ENCODE measurements around the gene PRPF31.

Gene PRPF31

DNA sequence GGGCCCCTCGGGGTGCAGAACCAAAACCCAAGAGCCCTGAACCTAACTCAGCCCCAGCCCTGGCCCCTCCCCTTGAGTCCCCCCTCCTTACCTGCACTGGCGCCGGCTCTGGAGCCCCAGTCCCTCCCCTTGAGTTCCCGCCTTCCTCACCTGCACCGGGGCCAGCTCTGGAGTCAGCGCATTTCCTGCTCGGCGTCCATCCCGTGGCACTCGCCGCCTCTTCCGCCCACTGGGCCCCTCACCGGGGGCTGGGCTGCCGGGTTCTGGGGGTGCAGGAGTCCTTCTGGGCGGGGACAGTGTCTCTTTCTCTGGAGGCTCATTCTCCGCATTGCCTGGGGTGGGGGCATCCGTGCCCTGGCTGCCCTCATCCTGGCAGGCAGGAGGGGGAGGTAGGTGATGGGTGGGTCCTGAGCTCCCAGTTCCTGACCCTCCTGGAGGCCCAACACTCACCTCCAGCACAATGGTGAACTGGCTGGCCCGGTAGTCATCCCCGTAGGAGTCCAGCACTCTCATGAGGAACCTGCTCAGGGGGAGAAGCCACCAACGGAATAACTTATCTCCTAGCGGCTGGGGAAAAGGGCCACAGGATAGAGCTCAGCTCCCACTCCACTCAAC is 7.6 kb upstream of the PRPF31 start:
- DNase-seq, result no peak

DNA sequence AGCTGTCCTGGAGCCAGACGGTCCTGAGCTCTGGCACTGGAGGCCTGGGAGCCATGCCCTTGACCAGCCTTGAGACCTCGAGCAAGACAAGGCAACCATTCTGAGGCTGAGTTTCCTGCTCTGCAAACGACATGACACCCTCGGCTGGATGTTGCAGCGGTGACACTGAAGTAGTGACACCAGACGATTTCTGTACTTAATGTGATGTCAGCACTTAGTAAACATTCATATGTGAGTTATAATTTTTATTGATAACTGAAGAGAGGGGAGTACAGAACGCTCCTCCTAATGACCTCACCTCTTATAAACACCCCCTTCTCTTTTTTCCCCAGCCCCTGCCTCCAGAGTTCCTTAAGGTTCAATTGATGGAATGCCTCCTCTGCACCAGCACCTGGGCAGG is 7.1 kb upstream of the PRPF31 start:
- DNase-seq, result no peak

DNA sequence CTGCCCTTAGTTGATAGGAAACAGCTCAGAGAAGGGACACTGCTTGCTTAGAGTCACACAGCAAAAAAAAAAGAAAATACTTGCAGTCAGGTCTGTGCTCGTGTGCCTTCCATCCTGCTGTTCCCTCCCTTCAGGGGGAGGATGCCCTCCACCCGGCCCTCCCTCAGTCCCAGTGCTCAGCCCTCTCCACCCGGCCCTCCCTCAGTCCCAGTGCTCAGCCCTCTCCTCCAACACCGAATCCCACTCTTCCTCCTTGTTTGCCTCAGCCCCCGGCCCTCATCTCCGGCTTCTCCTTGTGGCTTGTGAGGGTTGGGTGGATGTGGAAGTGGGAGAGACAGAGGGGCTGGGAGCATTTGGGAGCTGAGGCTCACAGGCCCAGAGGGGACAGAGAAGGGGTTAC is 5.9 kb upstream of the PRPF31 start:
- no peak for DNase-seq

DNA sequence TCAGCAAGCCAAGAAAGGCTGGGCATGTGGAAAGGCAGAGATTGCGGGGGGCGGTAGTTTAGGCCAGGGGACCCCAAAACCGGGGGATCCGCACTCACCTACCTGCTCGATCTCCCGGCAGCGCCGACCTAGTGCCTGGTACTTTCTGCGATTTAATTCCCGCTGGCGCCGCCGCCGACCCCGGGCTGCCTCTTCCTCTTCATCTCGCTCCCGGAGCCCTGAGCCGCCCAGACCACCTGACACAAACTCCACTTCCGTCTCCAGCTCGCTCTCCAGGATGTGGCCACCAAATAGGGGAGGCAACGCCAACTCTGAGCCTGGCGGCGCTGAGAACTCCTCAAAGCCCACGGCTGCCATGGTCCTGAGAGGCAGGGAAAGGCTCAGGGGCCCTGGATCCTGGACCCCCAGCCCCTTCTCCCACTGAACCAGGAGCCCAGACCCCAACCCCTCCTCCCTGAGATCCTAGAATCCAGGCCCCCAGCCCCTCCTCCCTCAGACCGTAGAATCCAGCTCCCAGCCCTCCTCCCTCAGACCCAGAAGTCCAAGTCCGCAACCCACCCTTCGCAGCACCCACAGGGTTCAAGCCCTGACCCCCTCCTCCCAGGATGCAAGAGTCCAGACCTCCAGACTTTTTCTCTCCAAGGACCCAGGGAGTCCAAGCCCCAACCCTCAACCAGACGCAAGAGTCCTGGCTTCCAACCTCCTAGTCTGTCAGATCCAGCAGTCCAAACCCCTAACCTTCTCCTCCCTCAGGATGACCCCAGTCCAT is 1.0 kb upstream of the PRPF31 start:
- DNase-seq, result no peak

DNA sequence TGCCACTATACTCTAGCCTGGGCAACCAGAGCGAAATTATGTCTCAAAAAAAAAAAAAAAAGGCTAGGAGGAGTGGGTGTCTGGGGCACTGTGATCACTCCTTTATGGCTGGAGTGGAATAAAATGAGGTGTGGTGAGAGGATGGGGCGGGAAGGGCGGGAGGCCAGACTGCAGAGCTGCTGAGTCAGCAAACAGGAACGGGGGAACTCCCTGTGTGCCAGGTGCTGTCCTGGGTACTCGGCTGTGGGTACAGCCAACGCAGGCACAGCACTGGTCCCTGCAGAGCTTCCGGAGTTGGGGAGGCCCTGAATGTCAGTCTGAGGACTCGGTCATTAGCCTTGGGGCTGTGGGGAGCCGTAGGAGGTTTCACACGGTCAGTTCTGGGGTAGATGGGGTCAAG is 5.7 kb downstream of the PRPF31 start:
- no peak for DNase-seq

DNA sequence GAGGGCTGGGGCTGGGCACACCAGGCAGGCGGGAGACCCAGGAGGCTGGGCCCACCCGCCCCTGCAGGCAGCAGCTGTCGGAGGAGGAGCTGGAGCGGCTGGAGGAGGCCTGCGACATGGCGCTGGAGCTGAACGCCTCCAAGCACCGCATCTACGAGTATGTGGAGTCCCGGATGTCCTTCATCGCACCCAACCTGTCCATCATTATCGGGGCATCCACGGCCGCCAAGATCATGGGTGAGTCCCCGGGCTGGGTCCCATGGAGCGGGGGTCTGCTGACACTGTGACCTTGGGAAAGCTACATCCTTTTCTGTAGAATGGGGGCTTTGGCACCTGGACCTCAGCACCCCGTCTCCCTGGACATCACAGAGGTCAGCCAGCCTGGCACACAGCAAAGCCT is 8.1 kb downstream of the PRPF31 start:
- no peak for DNase-seq

DNA sequence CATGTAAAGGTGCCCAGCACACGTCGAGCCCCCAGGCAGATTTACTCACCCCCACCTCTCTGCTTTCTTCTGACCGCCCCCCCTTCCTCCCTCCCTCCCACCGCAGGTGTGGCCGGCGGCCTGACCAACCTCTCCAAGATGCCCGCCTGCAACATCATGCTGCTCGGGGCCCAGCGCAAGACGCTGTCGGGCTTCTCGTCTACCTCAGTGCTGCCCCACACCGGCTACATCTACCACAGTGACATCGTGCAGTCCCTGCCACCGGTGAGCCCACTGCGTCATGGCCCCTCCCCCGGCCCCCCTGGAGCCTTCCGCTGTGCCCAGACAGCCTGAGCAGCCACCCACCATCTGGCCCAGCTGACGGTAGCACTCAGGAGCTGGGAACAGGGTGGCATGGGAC is 8.8 kb downstream of the PRPF31 start:
- no peak for DNase-seq

DNA sequence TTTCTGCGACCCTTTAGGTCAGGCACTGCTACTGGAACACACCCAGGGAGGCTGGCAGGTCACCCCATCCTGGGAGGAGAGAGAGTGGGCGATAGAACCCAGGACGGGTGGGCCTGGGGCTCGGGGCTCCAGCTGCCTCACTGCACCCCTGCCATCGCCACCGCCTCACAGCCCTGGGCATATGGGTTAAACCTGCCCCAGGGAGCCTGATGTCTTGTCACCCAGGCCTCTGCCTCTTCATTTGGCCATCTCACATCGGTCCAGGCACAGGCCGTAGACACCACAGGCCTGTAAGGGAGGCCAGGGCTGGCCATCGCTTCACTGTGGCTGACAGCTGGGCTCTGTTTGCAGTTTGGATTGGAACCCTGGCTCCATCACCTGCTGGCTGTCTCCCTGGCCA is 10.2 kb downstream of the PRPF31 start:
- no peak for DNase-seq

DNA sequence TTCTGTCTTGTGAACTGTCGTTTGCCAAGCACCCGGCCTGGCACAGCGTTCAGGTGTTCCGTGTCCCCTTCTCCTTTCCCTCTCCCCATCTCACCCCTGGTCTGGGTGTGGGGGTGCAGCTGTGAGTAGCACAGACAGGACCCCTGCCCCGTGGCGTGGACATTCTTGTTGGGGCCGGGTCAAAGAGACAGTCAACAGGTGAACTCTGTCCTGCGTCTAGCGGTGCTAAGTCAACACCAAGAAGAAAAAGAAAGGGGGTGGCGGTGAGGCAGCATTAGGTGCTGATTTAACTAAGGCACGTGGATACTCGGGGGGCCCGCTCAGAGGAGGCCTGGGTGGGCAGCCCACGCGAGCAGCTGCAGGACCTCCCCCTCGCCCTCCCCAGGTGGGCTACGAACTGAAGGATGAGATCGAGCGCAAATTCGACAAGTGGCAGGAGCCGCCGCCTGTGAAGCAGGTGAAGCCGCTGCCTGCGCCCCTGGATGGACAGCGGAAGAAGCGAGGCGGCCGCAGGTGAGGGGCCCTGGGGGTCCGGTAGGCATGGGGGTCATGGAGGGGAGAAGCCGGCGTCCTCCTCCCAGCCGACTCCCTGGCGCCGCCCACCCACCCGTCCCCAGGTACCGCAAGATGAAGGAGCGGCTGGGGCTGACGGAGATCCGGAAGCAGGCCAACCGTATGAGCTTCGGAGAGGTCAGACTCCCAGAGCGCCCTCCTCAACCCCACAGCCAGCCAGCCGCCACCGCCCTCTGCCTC is 12.3 kb downstream of the PRPF31 start:
- no peak for DNase-seq

DNA sequence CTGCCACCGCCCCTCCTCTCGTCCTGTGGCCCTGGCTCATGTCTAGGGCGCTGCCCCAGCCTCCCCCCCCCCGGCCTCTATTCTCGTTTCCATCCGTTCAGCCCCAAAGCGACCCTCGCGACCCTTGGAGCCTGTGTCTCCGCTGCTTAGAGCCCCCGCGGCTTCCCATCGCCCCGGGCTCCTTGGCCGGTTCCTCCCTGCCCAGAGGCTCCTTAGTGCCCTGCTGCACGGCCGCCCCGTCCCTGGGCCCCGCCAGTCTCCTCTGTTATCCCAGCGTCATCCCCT is 12.8 kb downstream of the PRPF31 start:
- DNase-seq, result no peak

DNA sequence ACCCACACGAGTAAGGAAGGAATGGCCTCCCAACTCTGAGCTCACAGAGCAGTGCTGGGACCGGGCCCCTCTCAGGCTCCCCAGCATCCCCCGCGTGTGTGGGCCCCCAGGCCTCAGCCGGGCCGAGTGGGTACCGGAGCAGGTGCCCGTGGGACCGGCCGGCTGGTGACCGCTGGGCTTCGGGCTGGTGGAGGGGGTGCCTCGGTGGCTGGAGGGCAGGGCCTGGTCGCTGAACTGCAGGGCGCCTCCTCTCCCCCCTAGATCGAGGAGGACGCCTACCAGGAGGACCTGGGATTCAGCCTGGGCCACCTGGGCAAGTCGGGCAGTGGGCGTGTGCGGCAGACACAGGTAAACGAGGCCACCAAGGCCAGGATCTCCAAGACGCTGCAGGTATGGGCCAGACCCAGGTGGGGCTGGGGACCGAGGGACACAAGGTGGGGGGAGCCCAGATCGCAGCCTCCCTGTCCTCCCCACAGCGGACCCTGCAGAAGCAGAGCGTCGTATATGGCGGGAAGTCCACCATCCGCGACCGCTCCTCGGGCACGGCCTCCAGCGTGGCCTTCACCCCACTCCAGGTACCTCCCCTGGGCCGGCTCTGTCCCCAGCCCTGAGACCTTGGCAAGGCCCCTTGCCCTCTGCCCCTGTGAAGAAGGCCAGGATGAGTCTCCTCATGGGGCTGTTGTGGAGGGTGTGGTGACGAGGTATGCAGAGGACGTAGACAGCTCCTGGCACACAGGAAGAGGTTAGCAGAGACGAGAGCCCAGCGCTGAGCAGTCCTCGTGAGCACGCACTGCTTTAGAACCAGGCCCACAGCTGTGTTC is 13.5 kb downstream of the PRPF31 start:
- DNase-seq, result no peak

DNA sequence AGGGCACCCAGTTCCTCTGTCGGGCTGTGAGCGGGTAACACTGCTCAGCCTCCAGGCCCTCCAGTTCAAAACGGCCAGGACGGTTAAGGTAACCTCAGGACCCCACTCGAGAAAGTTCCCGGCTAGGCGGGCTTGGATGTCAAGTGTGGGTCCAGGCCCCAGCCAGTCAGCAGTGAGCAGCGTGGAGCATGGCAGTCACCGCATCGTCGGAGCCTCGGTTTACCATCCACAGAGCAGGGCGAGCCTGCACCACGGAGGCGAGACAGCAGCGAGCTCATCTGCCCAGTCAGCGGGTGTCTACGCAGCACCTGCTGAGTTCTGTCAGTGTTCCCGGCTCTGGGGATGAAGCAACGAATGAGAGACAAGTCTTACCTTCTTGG is 14.1 kb downstream of the PRPF31 start:
- DNase-seq, result no peak

DNA sequence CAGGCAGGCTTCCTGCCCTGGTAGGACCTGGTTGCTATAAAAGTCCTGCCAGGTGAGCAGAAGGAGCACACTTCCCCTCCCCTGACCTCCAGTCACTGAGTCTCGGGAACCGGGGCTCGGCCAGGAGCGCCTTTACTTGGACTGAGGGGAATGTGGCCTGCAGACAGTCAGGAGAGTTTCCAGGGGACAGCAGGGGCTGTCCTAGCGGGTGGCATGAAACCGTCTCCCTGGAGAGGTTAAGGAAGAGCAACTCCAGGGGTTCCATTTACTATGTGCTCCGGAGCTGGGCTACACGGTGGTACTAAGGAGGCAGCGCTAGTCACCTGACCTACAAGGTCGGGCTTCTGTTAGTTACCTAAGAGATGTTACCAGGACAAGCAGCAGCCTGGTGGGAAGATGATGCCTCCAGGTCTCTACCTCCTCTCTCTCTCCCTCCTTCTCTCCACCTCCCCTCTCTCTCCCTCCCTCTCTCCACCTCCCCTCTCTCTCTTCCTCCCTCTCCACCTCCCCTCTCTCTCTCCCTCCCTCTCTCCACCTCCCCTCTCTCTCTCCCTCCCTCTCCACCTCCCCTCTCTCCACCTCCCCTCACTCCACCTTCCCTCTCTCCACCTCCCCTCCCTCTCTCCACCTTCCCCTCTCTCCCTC is 17.9 kb downstream of the PRPF31 start:
- DNase-seq, result peak; percentile 15

DNA sequence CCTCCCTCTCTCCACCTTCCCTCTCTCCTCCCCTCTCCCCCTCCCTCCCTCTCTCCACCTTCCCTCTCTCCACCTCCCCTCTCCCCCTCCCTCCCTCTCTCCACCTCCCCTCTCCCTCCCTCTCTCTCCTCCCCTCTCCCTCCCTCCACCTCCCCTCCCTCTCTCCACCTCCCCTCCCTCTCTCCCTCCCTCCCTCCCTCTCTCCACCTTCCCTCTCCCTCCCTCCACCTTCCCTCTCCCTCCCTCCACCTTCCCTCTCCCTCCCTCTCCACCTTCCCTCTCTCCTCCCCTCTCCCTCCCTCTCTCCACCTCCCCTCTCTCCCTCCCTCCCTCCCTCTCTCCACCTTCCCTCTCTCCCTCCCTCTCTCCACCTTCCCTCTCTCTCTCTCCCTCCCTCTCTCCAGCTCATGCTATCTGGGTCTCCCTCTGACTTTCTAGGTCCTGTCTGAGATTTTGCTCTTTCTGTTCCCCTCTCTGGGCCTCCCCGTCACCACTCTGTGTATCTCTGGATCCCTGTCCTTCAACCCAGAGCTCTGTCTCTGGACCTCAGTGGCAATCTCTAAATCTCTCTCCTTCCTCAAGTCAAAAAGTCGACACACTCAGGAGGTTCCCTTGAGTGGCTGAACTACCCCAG is 18.5 kb downstream of the PRPF31 start:
- DNase-seq, result no peak

DNA sequence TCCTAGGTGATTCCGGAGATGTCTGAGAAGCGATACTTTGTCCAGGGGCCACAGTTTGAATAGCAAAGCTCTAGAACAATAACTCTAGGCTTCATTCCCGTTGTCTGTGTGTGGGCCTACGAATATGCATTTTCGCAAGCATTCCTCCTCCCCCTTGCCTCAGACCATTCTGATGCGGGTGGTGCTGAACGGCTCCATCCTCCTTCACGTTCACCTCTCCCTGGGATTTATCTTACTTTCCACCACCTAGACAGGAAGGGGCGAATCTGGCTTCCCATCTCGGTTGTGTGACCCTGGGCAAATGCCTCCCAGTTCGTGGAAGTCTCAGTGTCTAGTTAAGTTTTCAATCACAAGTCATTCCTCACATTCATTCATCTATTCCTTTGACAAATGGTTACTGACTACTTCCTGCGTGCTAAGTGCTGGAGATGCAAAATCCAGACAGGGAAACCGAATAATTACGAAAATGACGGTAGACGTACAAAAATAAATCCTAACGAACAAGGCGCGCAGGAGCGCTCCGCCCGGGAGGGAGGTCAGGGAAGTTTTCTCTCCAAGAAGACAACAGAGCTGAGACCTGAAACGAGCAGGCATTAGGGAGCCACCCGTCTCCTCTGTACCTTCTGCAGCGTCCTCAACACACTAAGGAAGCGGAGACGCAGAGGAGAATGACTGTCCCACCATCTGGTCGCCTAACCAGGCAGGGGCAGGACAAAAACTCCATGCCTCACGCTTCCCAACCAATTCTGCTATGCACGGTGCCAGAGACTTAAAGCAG is 20.7 kb downstream of the PRPF31 start:
- no peak for DNase-seq

DNA sequence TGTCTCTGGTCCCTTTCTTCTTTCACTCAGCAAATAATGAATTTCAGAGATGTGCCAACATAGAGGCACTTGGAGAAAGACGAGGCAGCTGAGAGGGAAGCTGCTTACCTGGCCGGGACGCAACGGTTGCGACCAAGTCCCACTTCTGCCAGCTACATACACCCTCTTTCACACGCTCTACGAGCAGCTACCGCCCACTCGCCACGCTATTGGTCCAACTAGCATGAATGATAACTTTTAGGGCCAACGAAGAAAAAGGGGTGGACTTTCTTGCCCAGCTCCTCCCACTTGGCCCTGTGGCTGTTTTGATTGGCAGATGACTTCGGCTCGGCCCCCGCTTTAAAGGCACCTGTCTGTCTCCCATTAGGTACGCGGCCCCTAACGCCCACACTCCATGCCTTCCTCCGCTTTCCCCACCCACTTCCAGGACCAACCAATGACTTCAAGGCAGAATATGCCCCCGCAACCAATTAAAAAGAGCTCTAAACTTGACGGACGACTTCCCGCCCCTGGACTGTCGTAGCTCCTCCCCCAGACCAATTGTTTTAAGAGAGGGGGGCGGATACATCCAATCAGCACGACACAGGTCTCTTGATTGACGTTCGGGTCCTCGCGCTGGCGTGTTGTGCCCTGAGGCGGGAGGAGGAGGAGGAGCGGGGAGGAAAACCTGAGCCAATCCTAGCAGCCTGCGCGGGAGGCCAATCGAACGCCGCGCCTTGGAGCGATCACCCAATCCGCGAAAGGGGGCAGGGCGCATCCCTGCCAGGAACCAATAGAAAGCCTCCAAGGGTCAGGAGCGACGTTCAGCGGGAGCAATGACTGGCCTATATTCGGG is 21.5 kb downstream of the PRPF31 start:
- DNase-seq, result peak; percentile 100

DNA sequence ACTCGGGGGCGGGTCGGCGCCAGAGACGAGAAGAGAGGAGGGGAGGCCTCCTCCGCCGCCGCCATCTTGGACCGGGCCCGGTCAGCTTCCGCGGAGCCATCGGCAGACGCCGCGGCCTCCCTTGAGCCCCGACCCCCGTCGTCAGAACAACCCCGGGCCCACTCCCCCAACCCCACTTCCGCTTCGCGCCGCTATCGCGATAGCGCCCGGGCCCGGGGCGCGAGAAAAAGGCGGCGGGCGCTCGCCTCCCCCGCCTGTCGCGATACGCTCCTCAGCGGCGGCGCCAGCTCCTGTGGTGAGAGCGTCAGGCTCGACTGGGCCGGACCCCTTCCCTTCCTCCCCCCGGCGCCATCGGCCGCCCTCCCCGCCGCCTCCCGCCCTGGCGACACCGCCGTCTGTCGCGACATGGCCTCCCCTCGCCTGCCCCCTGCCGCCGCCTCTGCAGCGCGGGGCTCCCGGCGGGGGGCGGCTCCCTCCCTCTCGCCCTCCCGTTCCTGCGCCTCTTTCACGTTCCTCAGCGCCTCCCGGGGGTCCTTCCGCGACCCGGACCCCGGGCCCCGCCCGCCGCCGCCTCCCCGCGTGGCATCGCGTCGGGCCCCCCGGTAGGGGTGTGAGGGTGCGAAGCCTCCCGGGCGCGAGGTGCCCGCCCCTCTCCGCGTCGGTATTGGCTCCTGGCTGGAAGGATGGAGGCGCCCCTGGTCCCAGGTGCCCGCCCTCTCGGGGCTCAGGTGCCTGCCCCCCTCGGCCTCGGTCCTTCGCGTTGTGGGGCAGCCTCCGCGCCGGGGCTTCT is 22.3 kb downstream of the PRPF31 start, which contains the start of gene CNOT3:
Gene CNOT3 (plus strand): TSS at position 64 of the 790 bp plus-strand sequence. CDS start 5,217 bp downstream, outside the sequence.
- DNase-seq, result no peak

DNA sequence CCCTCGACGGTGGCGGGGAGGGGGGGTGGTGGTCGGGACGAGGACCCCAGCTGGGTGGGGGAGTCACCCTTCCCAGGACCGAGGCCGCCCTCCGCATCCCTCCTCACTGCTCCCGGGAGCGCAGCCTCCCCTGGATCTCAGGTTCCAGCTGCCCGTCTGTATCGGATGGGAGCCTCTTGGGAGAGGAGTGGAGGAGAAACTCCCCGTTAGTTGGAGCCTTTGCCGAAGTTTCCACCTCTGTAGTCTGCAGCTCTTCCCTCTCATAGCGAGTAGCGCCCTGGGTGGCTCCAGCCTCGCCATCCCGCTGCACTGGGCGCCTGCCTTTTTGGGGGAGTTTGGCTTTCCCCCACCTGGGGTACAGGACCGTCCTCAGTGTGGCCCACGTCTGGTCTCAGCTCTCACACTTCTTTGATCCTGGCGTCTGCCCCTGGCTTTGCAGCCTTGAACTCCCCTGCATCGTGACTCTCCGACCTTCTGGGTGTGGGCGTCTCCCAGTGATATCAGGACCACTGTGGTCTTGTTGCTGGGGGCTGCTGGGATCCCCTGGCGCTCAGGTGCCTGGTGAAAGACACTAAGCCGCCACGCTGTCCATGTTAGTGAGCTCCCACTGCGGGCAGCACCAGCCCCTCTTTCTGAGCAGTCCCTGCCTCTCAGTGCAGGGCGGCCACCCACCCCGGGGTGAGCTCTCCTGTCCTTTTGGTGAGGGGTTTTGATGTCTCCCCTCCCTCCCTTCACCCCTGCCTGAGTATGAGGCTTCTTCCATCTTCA is 23.1 kb downstream of the PRPF31 start:
- DNase-seq, result no peak

DNA sequence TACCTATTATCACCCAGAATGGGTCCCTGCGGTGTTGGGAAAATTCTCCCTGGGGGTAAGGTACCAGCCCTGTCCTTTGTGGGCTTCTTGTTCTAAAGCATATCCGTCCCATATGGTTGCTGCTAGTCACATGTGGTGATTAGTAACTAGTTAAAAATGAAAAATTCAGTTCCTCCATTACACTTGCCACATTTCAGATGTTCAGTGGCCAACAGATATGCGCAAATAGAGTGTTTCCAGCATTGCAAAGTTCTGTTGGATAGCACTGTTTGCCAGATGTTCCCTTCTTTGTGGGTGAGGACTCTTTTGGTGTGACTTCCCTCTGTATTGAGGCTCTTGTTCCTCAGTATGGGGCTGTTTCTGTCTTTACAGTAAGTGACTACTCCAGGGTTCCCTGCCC is 25.8 kb downstream of the PRPF31 start:
- no peak for DNase-seq

Data from NCI-H1417 treated with DMSO at 0.1 percent for 48 hours (cell line).